Measurements from ENCODE around the gene HPCAL1.

DNA sequence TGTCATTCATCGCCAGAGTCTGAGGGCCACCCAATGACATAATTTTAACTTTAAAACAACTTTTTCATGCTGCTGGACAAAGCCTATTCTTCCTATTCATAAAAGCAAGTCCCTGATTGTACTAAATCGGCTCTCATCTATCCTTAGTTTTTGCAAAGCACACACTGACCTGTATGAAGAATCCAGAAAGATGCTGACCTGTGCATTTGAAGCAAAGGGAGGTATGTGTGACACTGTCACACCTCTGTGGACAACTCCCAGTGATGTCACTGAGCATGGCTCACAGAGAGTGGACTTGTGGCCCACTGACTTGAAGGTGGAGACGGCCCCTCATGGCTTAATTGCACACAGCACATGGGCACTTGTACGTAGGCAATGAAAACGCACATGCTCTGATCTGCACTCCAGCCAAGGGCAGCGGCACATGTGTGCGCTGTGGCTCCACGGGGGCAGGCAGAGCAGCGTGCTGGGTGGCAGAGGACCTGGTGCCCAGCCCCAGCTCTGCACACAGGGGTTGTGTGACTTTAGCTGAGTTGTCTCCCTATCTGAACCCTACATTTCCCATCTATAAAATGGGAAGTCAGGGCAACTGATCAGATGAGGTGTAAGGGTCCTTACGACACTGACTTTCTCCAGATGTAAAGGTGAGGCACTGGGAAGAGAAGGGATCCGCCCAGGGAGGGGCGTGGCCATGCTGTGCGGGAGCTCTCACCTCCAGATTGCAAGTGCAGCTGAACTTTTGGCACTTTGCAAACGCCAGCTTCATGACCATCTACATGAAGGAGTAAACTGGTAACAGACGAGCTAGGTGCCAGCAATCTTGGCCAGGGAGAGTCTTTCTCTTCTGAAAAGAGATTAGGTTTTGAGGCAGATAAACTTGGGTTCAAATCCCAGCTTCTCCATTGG lies 159.7 kb downstream of the HPCAL1 start:
- TF ChIP-seq, protein P1, sequence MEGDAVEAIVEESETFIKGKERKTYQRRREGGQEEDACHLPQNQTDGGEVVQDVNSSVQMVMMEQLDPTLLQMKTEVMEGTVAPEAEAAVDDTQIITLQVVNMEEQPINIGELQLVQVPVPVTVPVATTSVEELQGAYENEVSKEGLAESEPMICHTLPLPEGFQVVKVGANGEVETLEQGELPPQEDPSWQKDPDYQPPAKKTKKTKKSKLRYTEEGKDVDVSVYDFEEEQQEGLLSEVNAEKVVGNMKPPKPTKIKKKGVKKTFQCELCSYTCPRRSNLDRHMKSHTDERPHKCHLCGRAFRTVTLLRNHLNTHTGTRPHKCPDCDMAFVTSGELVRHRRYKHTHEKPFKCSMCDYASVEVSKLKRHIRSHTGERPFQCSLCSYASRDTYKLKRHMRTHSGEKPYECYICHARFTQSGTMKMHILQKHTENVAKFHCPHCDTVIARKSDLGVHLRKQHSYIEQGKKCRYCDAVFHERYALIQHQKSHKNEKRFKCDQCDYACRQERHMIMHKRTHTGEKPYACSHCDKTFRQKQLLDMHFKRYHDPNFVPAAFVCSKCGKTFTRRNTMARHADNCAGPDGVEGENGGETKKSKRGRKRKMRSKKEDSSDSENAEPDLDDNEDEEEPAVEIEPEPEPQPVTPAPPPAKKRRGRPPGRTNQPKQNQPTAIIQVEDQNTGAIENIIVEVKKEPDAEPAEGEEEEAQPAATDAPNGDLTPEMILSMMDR (IDR thresholded peaks at IDR 0.05; ENCODE audit: insufficient read depth, low read depth, low read length) = no peak
- no peak for TF ChIP-seq EZH2 (IDR thresholded peaks at IDR 0.05; ENCODE audit: insufficient read depth, low read length)
